Keratinocyte (primary cell): ENCODE data around the gene ANKRD7. TPM values are rescaled to one million over a fixed set of nuclear protein-coding genes. Genes with fewer than 3 reads are reported as not detected.

Source experiments
- DNase-seq: peaks from one replicate; pipeline ENCODE4 v3.0.0-alpha.2; 2011; ENCODE audit warnings: low read depth, missing footprints, low spot score
- FAIRE-seq: peaks from 2 replicates; lab custom pipeline; 2011; peaks lifted over from hg19 to GRCh38; lab: Jason Lieb, UNC
- H2AFZ ChIP-seq: 2 replicates; pipeline ENCODE4 v1.6.0; 2012; ENCODE audit warnings: low read length, control low read depth, inconsistent platforms; ENCODE audit not compliant: control insufficient read depth
- H3K27ac ChIP-seq: 2 replicates; pipeline ENCODE4 v1.5.1; 2011; ENCODE audit warnings: low read length; ENCODE audit not compliant: control insufficient read depth, insufficient read depth
- H3K27me3 ChIP-seq: 3 replicates; pipeline ENCODE4 v1.6.0; 2011; ENCODE audit warnings: low read length; ENCODE audit not compliant: control insufficient read depth, insufficient read depth; ENCODE audit errors: extremely low read depth
- H3K36me3 ChIP-seq, 2 experiments: 2 replicates in 1 of 2; 3 replicates in 1 of 2; pipeline ENCODE4 v1.5.1; 2011; ENCODE audit warnings: low read length in 2 of 2, mild to moderate bottlenecking in 1 of 2; ENCODE audit not compliant: control insufficient read depth in 2 of 2, insufficient read depth in 2 of 2; ENCODE audit errors: extremely low read depth in 1 of 2
- H3K4me1 ChIP-seq: 3 replicates; pipeline ENCODE4 v1.5.1; 2011; ENCODE audit warnings: low read length; ENCODE audit not compliant: control insufficient read depth, insufficient read depth; ENCODE audit errors: extremely low read depth
- H3K4me2 ChIP-seq: 3 replicates; pipeline ENCODE4 v1.6.0; 2011; ENCODE audit warnings: low read depth, low read length; ENCODE audit not compliant: control insufficient read depth, insufficient read depth; ENCODE audit errors: extremely low read depth
- H3K4me3 ChIP-seq, 3 experiments: fragments of 200-600 bp in 1 of 3; sonication (generic) in 1 of 3; 2 replicates in 2 of 3; 3 replicates in 1 of 3; pipeline ENCODE4 v1.5.1; 2011 to 2016; ENCODE audit warnings: low read length in 3 of 3, mild to moderate bottlenecking in 3 of 3, control low read depth in 2 of 3, inconsistent platforms in 1 of 3, low read depth in 1 of 3, mixed read lengths in 1 of 3, mixed run types in 1 of 3, moderate library complexity in 1 of 3; ENCODE audit not compliant: control insufficient read depth in 2 of 3, insufficient read depth in 2 of 3; ENCODE audit errors: extremely low read depth in 1 of 3
- H3K79me2 ChIP-seq: 2 replicates; pipeline ENCODE4 v1.6.0; 2012; ENCODE audit warnings: low read length; ENCODE audit not compliant: control insufficient read depth, insufficient read depth
- H3K9ac ChIP-seq: 3 replicates; pipeline ENCODE4 v1.6.0; 2011; ENCODE audit warnings: low read length; ENCODE audit not compliant: control insufficient read depth, insufficient read depth; ENCODE audit errors: extremely low read depth
- H3K9me1 ChIP-seq: 3 replicates; pipeline ENCODE4 v1.6.0; 2011; ENCODE audit warnings: low read length; ENCODE audit not compliant: control insufficient read depth, insufficient read depth; ENCODE audit errors: extremely low read depth
- H3K9me3 ChIP-seq: 2 replicates; pipeline ENCODE4 v1.5.1; 2012; ENCODE audit warnings: low read depth, low read length; ENCODE audit not compliant: control insufficient read depth
- H4K20me1 ChIP-seq: 3 replicates; pipeline ENCODE4 v1.6.0; 2011; ENCODE audit warnings: low read length; ENCODE audit not compliant: control insufficient read depth, insufficient read depth; ENCODE audit errors: extremely low read depth
- EZH2 ChIP-seq: IDR thresholded peaks from one replicate; pipeline ENCODE4 v1.6.1; 2012; ENCODE audit warnings: inconsistent platforms, mild to moderate bottlenecking, low read length, moderate library complexity
- dilution Hi-C: fragments of 300-500 bp; cut with MboI; formaldehyde crosslinking; loops from one replicate; pipeline ENCODE4 v1.7.0; 2020; ENCODE audit warnings: low sequenced_read_pairs; ENCODE audit not compliant: extremely low pct_ligation_motif_present
- polyA plus RNA-seq, 5 experiments: library from polyadenylated mRNA; depleted of rRNA in 3 of 5; stranded (reverse) in 3 of 5; stranded (forward) in 1 of 5; unstranded in 1 of 5; fragments of >200 nt; gene quantifications; 1 replicate in 1 of 5; 2 replicates in 3 of 5; 3 replicates in 1 of 5; pipeline versions ENCODE4 v1.2.1 to v1.2.3, GENCODE V29; 2011 to 2012; ENCODE audit warnings: missing spikeins in 2 of 5, low read depth in 1 of 5, low replicate concordance in 1 of 5
- TF ChIP-seq, protein P1 (sequence below), 3 experiments: IDR thresholded peaks in 1 of 3; conservative IDR thresholded peaks in 1 of 3; optimal IDR thresholded peaks in 1 of 3; 2 replicates in 2 of 3; 3 replicates in 1 of 3; pipeline versions ENCODE3 to v1.5.1; 2011; ENCODE audit warnings: low read length in 3 of 3, mild to moderate bottlenecking in 3 of 3, moderate library complexity in 2 of 3, control low read depth in 1 of 3, inconsistent platforms in 1 of 3; ENCODE audit not compliant: insufficient read depth in 2 of 3; ENCODE audit errors: extremely low read depth in 1 of 3

ANKRD7 gene
- polyA plus RNA-seq, 1 donor (not counting 4 experiments of a cell fraction or from before 2014, with no cell fraction given): 0.26 TPM

DNA sequence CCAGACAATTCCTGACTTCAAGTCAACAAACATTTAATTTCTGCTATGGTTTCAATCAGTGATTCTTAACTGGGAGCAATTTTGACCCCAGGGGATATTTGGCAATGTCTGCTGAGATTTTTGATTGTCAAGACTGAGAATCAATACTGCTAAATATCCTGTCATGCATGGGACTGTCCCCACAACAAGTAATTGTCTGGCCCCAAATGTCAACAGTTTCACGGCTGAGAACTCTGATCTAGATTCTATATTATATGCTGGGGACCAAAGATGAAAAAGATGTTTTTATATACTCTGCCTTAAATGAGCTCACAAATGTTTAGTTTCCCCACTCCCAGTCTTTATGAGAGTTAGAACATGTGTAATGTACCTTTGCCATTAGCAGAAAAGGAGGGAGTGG is 19.2 kb downstream of the ANKRD7 start:
- no peaks in the 10 kb centered on the region for H3K4me1 ChIP-seq
- no peak overlapping the region for H3K4me2 ChIP-seq
- FAIRE-seq: no peak
- no peaks in the 10 kb centered on the region for H3K27me3 ChIP-seq
- H3K9me3 ChIP-seq: no peaks in the 10 kb centered on the region
- H3K4me3 ChIP-seq: no peak overlapping the region
- H2AFZ ChIP-seq: no peak overlapping the region
- no peaks in the 10 kb centered on the region for H3K79me2 ChIP-seq
- no peaks in the 10 kb centered on the region for H4K20me1 ChIP-seq
- no peaks in the 10 kb centered on the region for H3K36me3 ChIP-seq
- TF ChIP-seq, protein P1, sequence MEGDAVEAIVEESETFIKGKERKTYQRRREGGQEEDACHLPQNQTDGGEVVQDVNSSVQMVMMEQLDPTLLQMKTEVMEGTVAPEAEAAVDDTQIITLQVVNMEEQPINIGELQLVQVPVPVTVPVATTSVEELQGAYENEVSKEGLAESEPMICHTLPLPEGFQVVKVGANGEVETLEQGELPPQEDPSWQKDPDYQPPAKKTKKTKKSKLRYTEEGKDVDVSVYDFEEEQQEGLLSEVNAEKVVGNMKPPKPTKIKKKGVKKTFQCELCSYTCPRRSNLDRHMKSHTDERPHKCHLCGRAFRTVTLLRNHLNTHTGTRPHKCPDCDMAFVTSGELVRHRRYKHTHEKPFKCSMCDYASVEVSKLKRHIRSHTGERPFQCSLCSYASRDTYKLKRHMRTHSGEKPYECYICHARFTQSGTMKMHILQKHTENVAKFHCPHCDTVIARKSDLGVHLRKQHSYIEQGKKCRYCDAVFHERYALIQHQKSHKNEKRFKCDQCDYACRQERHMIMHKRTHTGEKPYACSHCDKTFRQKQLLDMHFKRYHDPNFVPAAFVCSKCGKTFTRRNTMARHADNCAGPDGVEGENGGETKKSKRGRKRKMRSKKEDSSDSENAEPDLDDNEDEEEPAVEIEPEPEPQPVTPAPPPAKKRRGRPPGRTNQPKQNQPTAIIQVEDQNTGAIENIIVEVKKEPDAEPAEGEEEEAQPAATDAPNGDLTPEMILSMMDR (optimal IDR thresholded peaks at IDR 0.05 in 1 of 3, IDR thresholded peaks at IDR 0.05 in 1 of 3, conservative IDR thresholded peaks at IDR 0.05 in 1 of 3; ENCODE audit: extremely low read depth in 1 of 3, insufficient read depth in 2 of 3, low read length in 3 of 3): no peak
- TF ChIP-seq EZH2: no peak
- H3K9ac ChIP-seq: no peak overlapping the region
- H3K27ac ChIP-seq: no peak overlapping the region
- DNase-seq: no peak
- no peaks in the 10 kb centered on the region for H3K9me1 ChIP-seq
- dilution Hi-C loops: no loop called here

DNA sequence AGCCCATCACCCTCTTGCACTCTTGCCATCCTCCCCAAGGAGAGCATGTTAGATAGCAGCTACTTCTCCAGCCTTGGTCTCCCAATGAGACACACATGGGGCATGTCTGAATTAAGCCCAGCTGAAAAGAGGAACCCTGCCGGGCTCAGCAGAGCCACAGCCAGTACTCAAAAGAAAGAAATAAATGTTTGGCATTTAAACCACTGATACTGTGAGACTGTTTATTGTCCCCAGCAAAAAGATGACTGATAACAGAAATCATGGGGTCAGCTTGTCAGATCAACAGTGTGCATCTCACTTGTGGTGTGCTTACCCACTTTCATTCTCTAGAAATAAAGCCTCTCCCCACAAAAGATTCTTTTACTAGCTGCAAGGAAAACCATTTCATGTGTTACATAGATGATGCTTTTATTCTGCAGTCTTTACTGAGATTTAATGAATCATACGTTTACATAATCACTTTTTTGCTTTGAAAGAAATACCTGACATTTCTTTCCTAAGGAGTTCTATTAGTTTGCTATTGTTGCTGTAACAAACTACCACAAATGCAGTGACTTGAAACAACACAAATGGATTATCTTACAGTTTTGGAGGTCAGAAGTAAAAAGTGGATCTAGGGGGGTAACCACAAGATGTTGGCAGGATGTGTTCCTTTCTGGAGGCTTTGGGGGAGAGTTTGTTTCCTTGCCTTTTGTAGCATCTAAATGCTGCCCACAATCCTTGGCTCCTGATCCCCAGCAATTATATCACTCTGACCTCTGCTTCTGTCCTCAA is 20.9 kb downstream of the ANKRD7 start:
- no peak for DNase-seq
- dilution Hi-C loops: no loop called here
- Histone ChIP-seq H3K9me3 (no peaks in the 10 kb centered on the region), H3K9me1 (no peaks in the 10 kb centered on the region), H3K4me2 (no peak overlapping the region), H3K79me2 (no peaks in the 10 kb centered on the region), H3K27ac (no peak overlapping the region), H2AFZ (no peak overlapping the region), H3K36me3 (no peaks in the 10 kb centered on the region), H4K20me1 (no peaks in the 10 kb centered on the region), H3K9ac (no peak overlapping the region), H3K4me1 (no peaks in the 10 kb centered on the region), H3K27me3 (no peaks in the 10 kb centered on the region), H3K4me3 (no peak overlapping the region)
- no peak for FAIRE-seq
- TF ChIP-seq, protein P1 (optimal IDR thresholded peaks at IDR 0.05 in 1 of 3, IDR thresholded peaks at IDR 0.05 in 1 of 3, conservative IDR thresholded peaks at IDR 0.05 in 1 of 3; ENCODE audit: extremely low read depth in 1 of 3, insufficient read depth in 2 of 3, low read length in 3 of 3): no peak
- no peak for TF ChIP-seq EZH2
